GM19468 (cell line): ENCODE results near the gene CDH23.

Experiments used
- ATAC-seq: cut with Tn5 transposase; IDR thresholded peaks from one replicate; pipeline ENCODE4 v1.9.1; 2021; ENCODE audit warnings: mild to moderate bottlenecking, moderate library complexity, moderate number of reproducible peaks; ENCODE audit not compliant: unreplicated experiment; ENCODE audit errors: extremely low read depth

Gene CDH23

GRCh38 chr10:71435571-71436267 lies 39.0 kb downstream of the CDH23 start:
- no peak for ATAC-seq

GRCh38 chr10:71436268-71437125 lies 39.8 kb downstream of the CDH23 start:
- ATAC-seq = no peak

DNA sequence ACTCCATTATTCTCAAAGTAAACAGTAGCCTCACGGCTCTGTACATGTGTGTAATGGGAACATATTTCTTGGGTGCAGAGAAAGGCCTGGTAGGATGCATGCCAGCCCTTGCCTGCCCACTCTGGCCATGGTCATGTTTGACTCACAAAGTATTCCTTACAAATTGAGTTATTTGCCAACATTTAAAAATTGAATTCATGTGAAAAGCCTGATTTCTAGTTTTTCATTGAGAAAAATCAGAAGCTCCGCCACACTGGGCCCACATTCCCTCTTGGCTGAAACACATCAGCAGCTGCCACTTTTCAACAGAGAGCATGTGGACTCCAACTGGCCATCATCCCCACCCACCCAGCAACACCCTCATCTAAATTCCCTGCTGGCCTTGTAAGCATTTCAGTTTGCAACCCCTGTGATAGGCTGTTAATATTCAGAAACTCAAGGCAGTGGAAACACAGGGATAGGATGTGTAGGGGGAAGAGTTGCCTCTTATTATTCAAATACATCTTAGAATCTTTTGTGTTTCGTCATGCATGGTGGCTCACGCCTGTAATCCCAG lies 40.9 kb downstream of the CDH23 start:
- no peak for ATAC-seq

DNA sequence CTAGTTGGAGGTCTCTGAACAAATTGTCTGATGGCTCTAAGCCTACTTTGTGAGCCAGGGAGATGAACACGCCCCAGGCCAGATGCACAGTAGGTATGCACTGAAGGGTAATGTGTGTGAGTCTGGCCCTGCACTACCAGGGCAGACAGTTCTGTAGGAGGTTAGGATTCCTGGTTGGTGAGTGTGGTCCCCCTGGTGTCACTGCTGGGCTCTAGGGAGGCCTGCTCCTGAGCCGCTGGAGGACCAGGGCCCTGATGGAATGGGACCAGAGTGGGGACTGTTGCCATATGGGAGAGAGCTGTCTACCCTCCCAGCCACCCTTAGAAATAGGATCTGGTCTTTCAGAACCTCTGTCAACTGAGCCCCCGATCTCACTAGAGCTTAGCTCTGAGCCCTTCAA lies 42.0 kb downstream of the CDH23 start:
- ATAC-seq = no peak

DNA sequence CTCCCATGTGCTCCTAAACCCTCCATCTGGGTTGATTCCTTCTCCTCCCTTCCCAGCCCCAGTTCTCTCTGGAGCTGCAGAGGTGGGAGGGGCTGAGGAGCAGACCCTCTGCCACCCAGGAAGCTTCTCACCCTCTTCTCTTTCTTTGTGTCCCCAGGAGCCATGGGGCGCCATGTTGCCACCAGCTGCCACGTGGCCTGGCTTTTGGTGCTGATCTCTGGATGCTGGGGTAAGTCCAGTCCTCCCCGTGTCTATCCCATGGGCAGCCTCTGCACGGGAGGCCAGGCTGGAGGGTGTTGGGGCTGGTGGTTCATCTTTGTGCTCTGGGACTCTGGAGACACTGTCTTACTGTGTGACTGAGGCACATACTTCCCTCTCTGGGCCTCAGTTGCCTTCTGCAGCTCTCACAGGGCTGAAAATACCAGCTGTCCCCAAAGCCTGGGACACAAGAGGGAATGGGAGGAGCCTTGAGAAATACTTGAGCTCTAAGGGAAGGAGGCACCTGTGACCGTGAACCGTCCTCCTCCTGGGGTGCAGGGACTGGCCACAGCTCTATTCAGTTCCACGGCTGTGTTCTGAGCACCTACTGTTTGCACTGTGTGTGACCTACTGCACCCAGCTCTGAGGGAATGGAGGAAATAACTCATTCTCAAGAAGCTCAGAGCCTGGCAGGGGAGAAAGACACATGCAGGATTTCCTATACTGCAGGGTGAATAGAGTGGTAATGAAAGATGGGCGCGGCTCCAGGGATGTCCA lies 43.1 kb downstream of the CDH23 start:
- ATAC-seq = no peak

- no peak for ATAC-seq
These were observed 43.9 kb downstream of the CDH23 start for GRCh38 chr10:71440506-71441035.

GRCh38 chr10:71442000-71442399 lies 45.3 kb downstream of the CDH23 start:
- ATAC-seq = no peak

- ATAC-seq = no peak
These were observed 46.3 kb downstream of the CDH23 start for GRCh38 chr10:71442859-71443570.

- ATAC-seq = no peak
These were observed 47.0 kb downstream of the CDH23 start for GRCh38 chr10:71443676-71444075.

GRCh38 chr10:71444284-71445054 lies 47.7 kb downstream of the CDH23 start:
- no peak for ATAC-seq

- ATAC-seq = no peak
These were observed 51.0 kb downstream of the CDH23 start for GRCh38 chr10:71447676-71448075.

DNA sequence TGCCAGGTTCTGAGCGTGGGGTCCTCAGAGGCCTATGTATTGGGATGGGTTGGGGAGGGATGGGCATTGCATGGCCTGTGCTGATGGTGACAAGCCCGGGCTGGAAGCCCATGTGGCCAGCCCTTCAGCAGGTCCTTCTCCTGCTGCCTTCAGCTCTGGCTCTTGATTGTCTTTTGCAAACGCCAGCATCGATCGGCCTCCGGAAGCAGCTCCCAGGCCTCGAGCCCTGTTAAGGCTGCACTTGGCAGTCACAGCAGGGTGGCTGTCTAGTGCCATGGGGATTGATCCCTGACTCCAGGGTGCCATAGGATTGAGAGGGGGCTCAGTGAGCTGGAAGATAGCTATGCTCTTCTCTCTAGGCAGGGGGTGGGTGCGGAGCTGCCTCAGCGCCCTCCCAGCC lies 51.4 kb downstream of the CDH23 start:
- ATAC-seq = no peak

- no peak for ATAC-seq
These were observed 52.3 kb downstream of the CDH23 start for GRCh38 chr10:71449026-71449425.

GRCh38 chr10:71451754-71452153 lies 55.0 kb downstream of the CDH23 start:
- no peak for ATAC-seq

DNA sequence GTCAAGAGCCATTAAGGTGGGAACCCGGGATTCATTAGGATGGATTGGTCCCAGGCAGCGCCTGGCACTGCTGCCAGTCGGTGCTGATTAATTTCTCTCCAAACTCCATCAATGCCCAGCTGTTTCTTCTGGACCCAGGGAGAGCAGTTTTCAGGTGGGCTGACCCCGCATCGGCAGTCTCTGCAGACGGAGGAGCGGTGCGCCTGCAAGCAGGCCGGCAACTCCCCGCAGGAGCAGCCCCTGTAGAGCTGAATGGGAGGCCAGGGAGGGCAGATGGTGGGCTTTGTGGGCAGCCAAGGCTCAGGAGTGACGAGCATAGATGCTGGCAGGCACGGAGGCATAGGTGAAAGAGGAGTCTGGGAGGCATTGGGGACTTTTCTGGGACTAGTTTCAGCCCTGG lies 56.5 kb downstream of the CDH23 start:
- ATAC-seq = no peak

GRCh38 chr10:71454347-71454746 lies 57.6 kb downstream of the CDH23 start:
- ATAC-seq = no peak

DNA sequence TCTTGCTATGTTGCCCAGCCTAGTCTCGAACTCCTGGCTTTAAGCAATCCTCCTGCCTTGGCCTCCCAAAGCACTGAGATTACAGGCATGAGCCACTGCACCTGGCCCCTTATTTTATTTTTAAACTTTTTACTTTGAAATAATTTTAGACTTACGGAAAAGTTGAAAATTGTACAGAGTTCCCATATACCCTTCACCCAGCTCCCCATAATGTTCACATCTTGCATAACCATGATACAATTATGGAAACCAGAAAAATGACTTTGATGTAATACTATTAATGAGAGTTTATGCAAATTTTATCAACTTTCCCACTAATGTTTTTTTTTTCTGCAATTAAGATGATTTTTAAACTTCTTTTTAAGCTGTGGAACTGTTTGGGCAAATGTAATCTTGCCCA lies 58.3 kb downstream of the CDH23 start:
- ATAC-seq = no peak

DNA sequence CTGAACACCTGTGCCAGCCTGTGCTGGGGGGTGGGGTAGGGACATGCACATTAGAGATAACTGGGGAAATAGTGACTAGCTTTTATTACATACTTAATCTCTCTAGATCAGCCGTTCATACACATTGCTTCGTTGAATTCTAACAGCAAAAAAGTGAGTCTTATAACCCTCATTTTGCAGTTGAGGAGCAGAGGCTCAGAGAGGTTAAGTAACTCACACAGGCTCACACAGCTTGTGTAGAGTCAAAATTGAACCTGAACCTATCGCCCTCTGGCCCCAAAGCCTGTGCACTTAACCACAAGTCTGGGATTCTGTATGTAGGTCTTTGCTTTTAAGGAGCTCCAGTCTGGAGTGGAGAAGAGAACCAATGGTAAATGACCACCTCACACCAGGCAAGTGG lies 59.9 kb downstream of the CDH23 start:
- no peak for ATAC-seq

DNA sequence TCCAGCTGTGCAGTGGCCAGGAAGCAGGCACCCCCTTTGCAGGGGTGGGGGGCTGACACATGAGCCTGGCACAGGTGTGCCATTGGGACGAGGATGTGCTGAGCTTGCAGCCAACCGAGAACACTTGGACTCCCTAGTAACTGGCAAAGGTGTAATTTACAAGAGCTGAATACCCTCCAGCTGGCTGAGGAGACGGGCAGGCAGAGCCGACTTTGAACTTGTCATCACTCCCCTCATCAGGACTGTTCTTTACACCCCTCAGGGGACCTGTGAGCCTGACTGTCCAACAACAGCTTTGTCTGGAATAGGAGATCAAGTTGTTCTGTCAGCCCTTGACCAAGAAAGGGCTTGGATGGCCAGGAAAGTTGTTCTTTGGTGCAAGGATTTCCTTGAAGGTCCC lies 61.2 kb downstream of the CDH23 start:
- ATAC-seq = no peak
